ENCODE data around the gene CHIA.

The CHIA gene

DNA sequence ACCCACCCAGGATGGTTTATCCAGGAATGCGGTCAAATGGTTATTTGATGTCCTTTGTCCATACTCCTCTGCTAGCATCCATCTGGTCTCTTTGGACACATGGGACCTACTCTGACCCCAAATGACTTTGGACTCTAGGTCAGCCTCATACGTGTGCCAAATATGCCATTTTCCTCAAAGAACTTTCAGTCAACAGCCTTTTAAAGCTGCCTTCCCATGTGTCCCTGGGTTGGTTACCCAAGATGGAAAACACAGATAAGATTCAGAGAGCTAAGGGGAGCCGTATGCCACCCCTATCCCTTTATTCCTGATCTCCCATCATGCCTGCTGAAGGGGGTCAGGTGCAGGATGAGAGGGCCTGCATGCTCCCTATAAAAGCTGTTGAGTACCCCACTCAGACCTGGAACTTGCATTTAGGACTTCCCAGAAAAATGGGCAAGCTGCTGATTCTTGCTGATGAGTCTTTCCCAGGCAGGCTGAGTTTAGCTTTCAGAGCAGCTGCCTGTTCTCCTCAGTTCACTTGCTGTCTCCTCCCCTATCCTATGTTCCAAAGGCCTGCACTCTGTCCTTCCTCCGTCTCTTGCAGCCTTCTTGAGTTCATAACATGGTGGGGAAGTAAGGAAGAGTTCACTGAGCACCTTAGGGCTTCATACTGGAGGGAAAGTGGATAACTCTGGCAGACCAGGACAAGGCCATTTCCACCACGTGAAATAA, 43.4 kb upstream of the CHIA start:
- Histone ChIP-seq H3K27ac (ENCODE audit: low read length) (no peak overlapping the region), H3K9me3 (ENCODE audit: insufficient read depth, low read length, severe bottlenecking) (no peaks in the 10 kb centered on the region), H3K79me2 (ENCODE audit: insufficient read depth, low read length) (no peaks in the 10 kb centered on the region)

DNA sequence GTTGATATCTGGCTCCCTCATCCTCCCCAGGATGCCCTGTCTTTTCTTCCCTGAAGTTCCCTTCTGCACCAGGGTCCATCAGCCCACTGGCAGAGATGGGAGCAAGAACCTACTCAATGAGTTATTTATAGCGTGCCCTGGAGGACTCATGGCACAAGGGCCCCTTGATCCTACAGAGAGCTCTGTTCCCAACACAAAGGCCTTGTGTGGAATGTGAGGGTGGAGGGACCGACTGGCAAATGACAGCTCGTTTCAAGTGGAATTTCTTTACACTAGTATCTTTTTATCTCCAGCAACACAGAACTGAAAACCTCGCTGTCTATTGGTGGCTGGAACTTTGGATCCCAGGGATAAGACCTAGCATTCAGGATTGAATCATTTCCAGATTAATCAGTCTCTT, 40.7 kb upstream of the CHIA start:
- no peak overlapping the region for H3K4me2 ChIP-seq (ENCODE audit: insufficient read depth, low read length)
- H3K27ac ChIP-seq (ENCODE audit: low read length) = no peak overlapping the region
- ATAC-seq (ENCODE audit: insufficient read depth, low read depth) (no peak), DNase-seq (no peak)
- no peak for TF ChIP-seq EZH2 (IDR thresholded peaks at IDR 0.05; ENCODE audit: borderline replicate concordance, low read depth, low read length, severe bottlenecking)
- TF ChIP-seq, protein P1, sequence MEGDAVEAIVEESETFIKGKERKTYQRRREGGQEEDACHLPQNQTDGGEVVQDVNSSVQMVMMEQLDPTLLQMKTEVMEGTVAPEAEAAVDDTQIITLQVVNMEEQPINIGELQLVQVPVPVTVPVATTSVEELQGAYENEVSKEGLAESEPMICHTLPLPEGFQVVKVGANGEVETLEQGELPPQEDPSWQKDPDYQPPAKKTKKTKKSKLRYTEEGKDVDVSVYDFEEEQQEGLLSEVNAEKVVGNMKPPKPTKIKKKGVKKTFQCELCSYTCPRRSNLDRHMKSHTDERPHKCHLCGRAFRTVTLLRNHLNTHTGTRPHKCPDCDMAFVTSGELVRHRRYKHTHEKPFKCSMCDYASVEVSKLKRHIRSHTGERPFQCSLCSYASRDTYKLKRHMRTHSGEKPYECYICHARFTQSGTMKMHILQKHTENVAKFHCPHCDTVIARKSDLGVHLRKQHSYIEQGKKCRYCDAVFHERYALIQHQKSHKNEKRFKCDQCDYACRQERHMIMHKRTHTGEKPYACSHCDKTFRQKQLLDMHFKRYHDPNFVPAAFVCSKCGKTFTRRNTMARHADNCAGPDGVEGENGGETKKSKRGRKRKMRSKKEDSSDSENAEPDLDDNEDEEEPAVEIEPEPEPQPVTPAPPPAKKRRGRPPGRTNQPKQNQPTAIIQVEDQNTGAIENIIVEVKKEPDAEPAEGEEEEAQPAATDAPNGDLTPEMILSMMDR (IDR thresholded peaks at IDR 0.05; ENCODE audit: borderline replicate concordance, extremely low read depth, low read length, poor library complexity, severe bottlenecking) = no peak
- no peaks in the 10 kb centered on the region for H3K27me3 ChIP-seq (ENCODE audit: insufficient read depth, low read length, poor library complexity)
- no peak overlapping the region for H2AFZ ChIP-seq (ENCODE audit: low read depth, low read length)
- no peak overlapping the region for H3K4me3 ChIP-seq (ENCODE audit: low read depth in 1 of 2, low read length in 2 of 2)
- no peaks in the 10 kb centered on the region for H3K79me2 ChIP-seq (ENCODE audit: insufficient read depth, low read length)
- H3K36me3 ChIP-seq (ENCODE audit: insufficient read depth, low read length) = no peaks in the 10 kb centered on the region
- H4K20me1 ChIP-seq (ENCODE audit: insufficient read depth, low read length) = no peaks in the 10 kb centered on the region
- no peaks in the 10 kb centered on the region for H3K4me1 ChIP-seq (ENCODE audit: insufficient read depth, low read length)
- H3K9ac ChIP-seq (ENCODE audit: low read depth, low read length) = no peak overlapping the region
- no peaks in the 10 kb centered on the region for H3K9me3 ChIP-seq (ENCODE audit: insufficient read depth, low read length, severe bottlenecking)

More for the DNA sequence above, 43.4 kb upstream of the CHIA start:
- Histone ChIP-seq H3K4me2 (ENCODE audit: insufficient read depth, low read length) (no peak overlapping the region), H2AFZ (ENCODE audit: low read depth, low read length) (no peak overlapping the region), H3K4me3 (ENCODE audit: low read depth in 1 of 2, low read length in 2 of 2) (no peak overlapping the region), H4K20me1 (ENCODE audit: insufficient read depth, low read length) (no peaks in the 10 kb centered on the region), H3K36me3 (ENCODE audit: insufficient read depth, low read length) (peaks cover 26% of the 10 kb centered on the region), H3K27me3 (ENCODE audit: insufficient read depth, low read length, poor library complexity) (no peaks in the 10 kb centered on the region), H3K9ac (ENCODE audit: low read depth, low read length) (no peak overlapping the region), H3K4me1 (ENCODE audit: insufficient read depth, low read length) (no peaks in the 10 kb centered on the region)
- no peak for TF ChIP-seq EZH2 (IDR thresholded peaks at IDR 0.05; ENCODE audit: borderline replicate concordance, low read depth, low read length, severe bottlenecking)
- TF ChIP-seq, protein P1 (IDR thresholded peaks at IDR 0.05; ENCODE audit: borderline replicate concordance, extremely low read depth, low read length, poor library complexity, severe bottlenecking) = no peak
- ATAC-seq (ENCODE audit: insufficient read depth, low read depth) (no peak), DNase-seq (no peak)

DNA sequence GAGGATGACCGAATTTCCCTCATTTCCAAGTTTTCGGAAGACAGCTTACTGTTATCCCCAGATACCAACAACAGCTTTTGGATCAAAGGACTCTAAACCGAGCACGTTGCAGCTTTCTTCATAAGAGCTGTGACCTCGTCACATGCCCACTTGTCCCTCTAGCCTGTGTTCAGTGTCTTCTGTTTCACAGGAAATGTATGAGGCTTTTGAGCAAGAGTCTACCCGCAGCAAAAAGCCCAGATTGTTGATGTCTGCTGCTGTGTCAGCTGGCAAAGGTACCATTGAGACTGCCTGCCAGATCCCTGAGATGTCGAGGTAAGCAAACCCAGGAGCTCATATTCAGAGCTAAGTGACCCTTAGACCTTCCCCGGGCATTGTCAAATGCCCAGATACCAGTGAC, 39.1 kb upstream of the CHIA start:
- no peak for ATAC-seq (ENCODE audit: insufficient read depth, low read depth)
- Histone ChIP-seq H3K27ac (ENCODE audit: low read length) (no peak overlapping the region), H3K4me1 (ENCODE audit: insufficient read depth, low read length) (no peaks in the 10 kb centered on the region), H2AFZ (ENCODE audit: low read depth, low read length) (no peak overlapping the region), H3K27me3 (ENCODE audit: insufficient read depth, low read length, poor library complexity) (no peaks in the 10 kb centered on the region), H3K4me2 (ENCODE audit: insufficient read depth, low read length) (no peak overlapping the region), H3K79me2 (ENCODE audit: insufficient read depth, low read length) (no peaks in the 10 kb centered on the region), H3K9ac (ENCODE audit: low read depth, low read length) (no peak overlapping the region), H3K4me3 (ENCODE audit: low read depth in 1 of 2, low read length in 2 of 2) (no peak overlapping the region), H3K9me3 (ENCODE audit: insufficient read depth, low read length, severe bottlenecking) (no peaks in the 10 kb centered on the region), H4K20me1 (ENCODE audit: insufficient read depth, low read length) (no peaks in the 10 kb centered on the region), H3K36me3 (ENCODE audit: insufficient read depth, low read length) (no peaks in the 10 kb centered on the region)
- TF ChIP-seq, protein P1 (IDR thresholded peaks at IDR 0.05; ENCODE audit: borderline replicate concordance, extremely low read depth, low read length, poor library complexity, severe bottlenecking) = no peak
- TF ChIP-seq EZH2 (IDR thresholded peaks at IDR 0.05; ENCODE audit: borderline replicate concordance, low read depth, low read length, severe bottlenecking) = no peak
- no peak for DNase-seq
